WTC11 (cell line): Measurements from ENCODE around the gene AMOT. TPM values are rescaled to one million over a fixed set of nuclear protein-coding genes. Genes with fewer than 3 reads are reported as not detected.
A peak's percentile ranks its signal among the peaks of the same experiment; 100 is the strongest.

Source experiments
- ATAC-seq: fragments of 200-7000 bp; cut with Tn5 transposase; 2 replicates; pipeline ENCODE4 v1.10.0; 2021; ENCODE audit warnings: mild to moderate bottlenecking, moderate library complexity
- Bru-seq: library from RNA; stranded (reverse); fragments of 400-500 nt; gene quantifications from one replicate; lab custom pipeline; 2021; lab: Mats Ljungman, UMichigan
- CTCF ChIA-PET: fragments of 300-600 bp; sonication (Branson Sonifier 250); formaldehyde crosslinking; loops from one replicate; lab custom pipeline; 2021; ENCODE audit warnings: antibody characterized with exemption; lab: Charles Lee
- POLR2A ChIA-PET: fragments of 350-600 bp; sonication (Branson Sonifier 250); formaldehyde crosslinking; loops from one replicate; lab custom pipeline; 2021; ENCODE audit warnings: antibody characterized with exemption; lab: Charles Lee
- DNase-seq: peaks from one replicate; pipeline ENCODE4 v3.0.0; 2021; ENCODE audit warnings: low spot score
- H3K27ac Mint-ChIP-seq: 2 replicates; pipeline ENCODE4 v1.8.0; 2021; ENCODE audit warnings: mixed read lengths
- H3K27me3 Mint-ChIP-seq: 2 replicates; pipeline ENCODE4 v1.8.0; 2021; ENCODE audit warnings: low read depth, mild to moderate bottlenecking, moderate library complexity, mixed read lengths
- H3K36me3 Mint-ChIP-seq: 2 replicates; pipeline ENCODE4 v1.8.0; 2021; ENCODE audit warnings: mixed read lengths
- H3K4me1 Mint-ChIP-seq: 2 replicates; pipeline ENCODE4 v1.8.0; 2022; ENCODE audit warnings: mixed read lengths
- H3K4me3 Mint-ChIP-seq: 2 replicates; pipeline ENCODE4 v1.8.0; 2021; ENCODE audit warnings: mild to moderate bottlenecking, moderate library complexity, mixed read lengths
- H3K9me3 Mint-ChIP-seq: 2 replicates; pipeline ENCODE4 v1.8.0; 2021; ENCODE audit warnings: mixed read lengths
- CREM ChIP-seq: sonication (generic); formaldehyde crosslinking; IDR thresholded peaks from 2 replicates; pipeline ENCODE4 v1.8.1; 2022; ENCODE audit warnings: mild to moderate bottlenecking, missing genetic modification reagents, moderate library complexity
- ELF4 ChIP-seq: sonication (generic); formaldehyde crosslinking; IDR thresholded peaks from 2 replicates; pipeline ENCODE4 v1.8.1; 2022; ENCODE audit warnings: low read depth, mild to moderate bottlenecking, moderate library complexity, missing genetic modification reagents
- GTF2I ChIP-seq: fragments of 250-450 bp; sonication (Bioruptor Pico); conservative IDR thresholded peaks from 2 replicates; pipeline ENCODE4 v1.4.0; 2021; ENCODE audit warnings: mild to moderate bottlenecking
- JUN ChIP-seq: sonication (generic); formaldehyde crosslinking; IDR thresholded peaks from 2 replicates; pipeline ENCODE4 v1.8.0; 2023; ENCODE audit warnings: mild to moderate bottlenecking, missing genetic modification reagents
- NFATC4 ChIP-seq: fragments of 250-450 bp; sonication (Bioruptor Pico); IDR thresholded peaks from 2 replicates; pipeline ENCODE4 v1.9.0; 2021; ENCODE audit warnings: mild to moderate bottlenecking
- RELA ChIP-seq: sonication (generic); formaldehyde crosslinking; IDR thresholded peaks from 2 replicates; pipeline ENCODE4 v1.8.1; 2022; ENCODE audit warnings: missing genetic modification reagents, mild to moderate bottlenecking, borderline replicate concordance
- SMAD3 ChIP-seq: sonication (generic); formaldehyde crosslinking; IDR thresholded peaks from 2 replicates; pipeline ENCODE4 v1.8.0; 2022; ENCODE audit warnings: missing genetic modification reagents, mild to moderate bottlenecking, borderline replicate concordance
- SP1 ChIP-seq: sonication (generic); formaldehyde crosslinking; conservative IDR thresholded peaks from 2 replicates; pipeline ENCODE4 v1.8.1; 2022; ENCODE audit warnings: missing genetic modification reagents
- TEAD1 ChIP-seq: sonication (generic); formaldehyde crosslinking; IDR thresholded peaks from 2 replicates; pipeline ENCODE4 v1.8.0; 2022; ENCODE audit warnings: mild to moderate bottlenecking, missing genetic modification reagents
- ZNF232 ChIP-seq: sonication (generic); formaldehyde crosslinking; IDR thresholded peaks from 2 replicates; pipeline ENCODE4 v1.8.0; 2022; ENCODE audit warnings: mild to moderate bottlenecking, missing genetic modification reagents
- ZNF317 ChIP-seq: sonication (generic); formaldehyde crosslinking; IDR thresholded peaks from 2 replicates; pipeline ENCODE4 v1.8.1; 2023; ENCODE audit warnings: low read depth, mild to moderate bottlenecking, moderate library complexity, missing genetic modification reagents, borderline replicate concordance
- long read RNA-seq, 3 experiments: library from RNA in 1 of 3; library from capped mRNA in 1 of 3; library from polyadenylated mRNA in 1 of 3; unstranded in 2 of 3; stranded (forward) in 1 of 3; transcript quantifications; one replicate each; pipeline ENCODE4 v2.0.0, GENCODE V29; 2021
- total RNA-seq: library from RNA; stranded (reverse); gene quantifications from 3 replicates; pipeline ENCODE4 v1.2.3, GENCODE V29; 2021
- TF ChIP-seq, protein P1 (sequence below): sonication (generic); formaldehyde crosslinking; IDR thresholded peaks from 2 replicates; pipeline ENCODE4 v1.8.1; 2023; ENCODE audit warnings: mild to moderate bottlenecking, missing genetic modification reagents
- TF ChIP-seq, protein P2 (sequence below): fragments of 250-450 bp; sonication (Bioruptor Pico); IDR thresholded peaks from 2 replicates; pipeline ENCODE4 v1.8.0; 2021; ENCODE audit warnings: mild to moderate bottlenecking
- TF ChIP-seq, protein P3 (sequence below): fragments of 250-450 bp; sonication (Bioruptor Pico); IDR thresholded peaks from 2 replicates; pipeline ENCODE4 v1.9.0; 2021; ENCODE audit warnings: moderate library complexity, mild to moderate bottlenecking, inconsistent platforms, borderline replicate concordance
- TF ChIP-seq, protein P4 (sequence below): sonication (generic); formaldehyde crosslinking; IDR thresholded peaks from 2 replicates; pipeline ENCODE4 v1.8.1; 2023; ENCODE audit warnings: mild to moderate bottlenecking, moderate library complexity, missing genetic modification reagents
- TF ChIP-seq, protein P5 (sequence below): sonication (generic); formaldehyde crosslinking; IDR thresholded peaks from 2 replicates; pipeline ENCODE4 v1.8.0; 2023; ENCODE audit warnings: mild to moderate bottlenecking, missing genetic modification reagents
- TF ChIP-seq, protein P6 (sequence below): sonication (generic); formaldehyde crosslinking; IDR thresholded peaks from 2 replicates; pipeline ENCODE4 v1.8.0; 2022; ENCODE audit warnings: mild to moderate bottlenecking, missing genetic modification reagents

Gene AMOT, protein sequence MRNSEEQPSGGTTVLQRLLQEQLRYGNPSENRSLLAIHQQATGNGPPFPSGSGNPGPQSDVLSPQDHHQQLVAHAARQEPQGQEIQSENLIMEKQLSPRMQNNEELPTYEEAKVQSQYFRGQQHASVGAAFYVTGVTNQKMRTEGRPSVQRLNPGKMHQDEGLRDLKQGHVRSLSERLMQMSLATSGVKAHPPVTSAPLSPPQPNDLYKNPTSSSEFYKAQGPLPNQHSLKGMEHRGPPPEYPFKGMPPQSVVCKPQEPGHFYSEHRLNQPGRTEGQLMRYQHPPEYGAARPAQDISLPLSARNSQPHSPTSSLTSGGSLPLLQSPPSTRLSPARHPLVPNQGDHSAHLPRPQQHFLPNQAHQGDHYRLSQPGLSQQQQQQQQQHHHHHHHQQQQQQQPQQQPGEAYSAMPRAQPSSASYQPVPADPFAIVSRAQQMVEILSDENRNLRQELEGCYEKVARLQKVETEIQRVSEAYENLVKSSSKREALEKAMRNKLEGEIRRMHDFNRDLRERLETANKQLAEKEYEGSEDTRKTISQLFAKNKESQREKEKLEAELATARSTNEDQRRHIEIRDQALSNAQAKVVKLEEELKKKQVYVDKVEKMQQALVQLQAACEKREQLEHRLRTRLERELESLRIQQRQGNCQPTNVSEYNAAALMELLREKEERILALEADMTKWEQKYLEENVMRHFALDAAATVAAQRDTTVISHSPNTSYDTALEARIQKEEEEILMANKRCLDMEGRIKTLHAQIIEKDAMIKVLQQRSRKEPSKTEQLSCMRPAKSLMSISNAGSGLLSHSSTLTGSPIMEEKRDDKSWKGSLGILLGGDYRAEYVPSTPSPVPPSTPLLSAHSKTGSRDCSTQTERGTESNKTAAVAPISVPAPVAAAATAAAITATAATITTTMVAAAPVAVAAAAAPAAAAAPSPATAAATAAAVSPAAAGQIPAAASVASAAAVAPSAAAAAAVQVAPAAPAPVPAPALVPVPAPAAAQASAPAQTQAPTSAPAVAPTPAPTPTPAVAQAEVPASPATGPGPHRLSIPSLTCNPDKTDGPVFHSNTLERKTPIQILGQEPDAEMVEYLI
- total RNA-seq (7.2 to 8.1 TPM (median 8.0 TPM) in 3 replicates), Bru-seq, nascent RNA (percentile 39 among the genes with signal in this experiment)
- long read RNA-seq, experiment 1, partial matches to known transcripts, result 3 of 7 reads
- long read RNA-seq, experiment 1, other reads (novel, unspliced or antisense), result 4 of 7 reads
- long read RNA-seq, experiment 2, partial matches to known transcripts, result 1 of 7 reads
- long read RNA-seq, experiment 2, other reads (novel, unspliced or antisense), result 6 of 7 reads
- long read RNA-seq, experiment 3, result 0 reads

DNA sequence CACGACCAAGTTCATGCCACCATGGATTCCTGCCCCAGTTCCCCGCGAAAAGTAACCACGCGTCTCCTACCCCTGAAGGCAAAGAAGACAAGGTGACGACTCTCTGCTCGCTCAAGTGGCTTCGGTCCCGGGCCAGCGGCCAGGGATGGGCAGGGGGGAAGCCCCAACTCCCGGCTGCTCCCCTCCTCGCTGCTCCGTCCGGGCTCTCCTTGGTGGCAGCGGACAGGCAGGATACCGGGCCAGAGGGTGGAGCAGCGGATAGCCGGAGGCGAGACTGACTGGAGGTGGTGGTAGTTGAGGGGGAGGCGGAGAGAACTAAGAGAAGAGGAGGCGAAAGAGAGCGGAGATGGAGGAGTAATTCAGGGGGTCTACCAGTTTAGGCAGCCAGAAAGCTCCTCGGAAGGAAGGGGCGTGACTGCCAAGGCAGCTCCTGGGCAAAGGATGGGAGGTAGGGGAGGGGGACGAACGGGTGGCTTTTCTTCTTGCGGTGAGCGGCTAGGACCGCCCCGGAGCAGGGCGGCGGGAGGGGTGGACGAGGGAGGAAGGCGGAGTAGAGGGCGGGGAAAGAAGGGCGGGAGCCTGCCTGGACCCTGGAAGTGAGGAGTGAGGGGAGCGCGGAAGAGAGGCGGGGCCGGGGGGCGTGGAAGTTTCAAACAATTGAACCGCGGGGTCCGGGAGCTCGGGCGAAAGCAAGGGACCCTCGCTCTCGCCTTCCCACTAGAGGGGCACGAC, at the start of gene AMOT:
AMOT (minus strand) TSS at position 450 of the 732 bp plus-strand sequence. CDS start 17,705 bp downstream, outside the sequence.
- CTCF ChIA-PET, result interaction anchor here (0.6 to 1.1 kb wide), 3 partner anchors 12 to 328 kb away, joined by 3 to 4 read pairs (median 4); no protein-coding TSS in a partner anchor
- ATAC-seq, result peak; percentile 88
- Mint-ChIP-seq H3K27me3 (peaks cover 41% of the 10 kb centered on the region), H3K4me3 (peak within 1 kb of the TSS; percentile 90)
- TF ChIP-seq GTF2I (CRISPR knock-in tag), result no peak
- TF ChIP-seq ZNF232 (CRISPR knock-in tag), result no peak
- TF ChIP-seq, protein P1, sequence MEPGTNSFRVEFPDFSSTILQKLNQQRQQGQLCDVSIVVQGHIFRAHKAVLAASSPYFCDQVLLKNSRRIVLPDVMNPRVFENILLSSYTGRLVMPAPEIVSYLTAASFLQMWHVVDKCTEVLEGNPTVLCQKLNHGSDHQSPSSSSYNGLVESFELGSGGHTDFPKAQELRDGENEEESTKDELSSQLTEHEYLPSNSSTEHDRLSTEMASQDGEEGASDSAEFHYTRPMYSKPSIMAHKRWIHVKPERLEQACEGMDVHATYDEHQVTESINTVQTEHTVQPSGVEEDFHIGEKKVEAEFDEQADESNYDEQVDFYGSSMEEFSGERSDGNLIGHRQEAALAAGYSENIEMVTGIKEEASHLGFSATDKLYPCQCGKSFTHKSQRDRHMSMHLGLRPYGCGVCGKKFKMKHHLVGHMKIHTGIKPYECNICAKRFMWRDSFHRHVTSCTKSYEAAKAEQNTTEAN, result no peak
- TF ChIP-seq SP1, result peak; percentile 48; the same call in 1 of the 2 replicates
- TF ChIP-seq, all 79 proteins: peak for 1
- DNase-seq, result peak; percentile 85
- Mint-ChIP-seq H3K36me3 (peaks cover 3% of the 10 kb centered on the region; the same call in 1 of the 2 replicates), H3K9me3 (no peaks in the 10 kb centered on the region), H3K27ac (peak within 1 kb of the TSS; percentile 87), H3K4me1 (peaks cover 19% of the 10 kb centered on the region)
- POLR2A ChIA-PET, result interaction anchor here (0.7 kb wide), 1 partner anchor 292 kb away, joined by 3 read pairs; no protein-coding TSS in a partner anchor

DNA sequence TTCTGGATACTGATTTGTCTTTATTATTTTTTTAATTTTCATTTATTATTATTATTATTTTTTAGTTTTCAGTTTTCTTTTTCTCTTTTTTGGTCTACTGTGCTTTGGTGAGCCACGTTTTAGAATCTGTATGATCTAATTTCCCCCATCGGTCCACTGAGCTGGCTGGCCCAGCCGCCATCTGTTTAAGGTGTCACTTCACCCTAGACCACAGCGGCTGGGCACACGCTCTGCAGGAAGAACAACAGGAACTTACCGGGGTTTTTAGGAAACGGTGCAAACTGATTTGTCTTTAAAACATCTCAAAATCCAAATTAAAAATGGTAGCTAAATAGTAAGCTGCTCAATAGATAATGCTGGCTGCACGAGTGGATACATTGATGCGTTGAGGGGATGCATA, 48.8 kb upstream of the AMOT start:
- no peaks in the 10 kb centered on the region for H3K9me3 Mint-ChIP-seq
- CTCF ChIA-PET, result no interaction called here

DNA sequence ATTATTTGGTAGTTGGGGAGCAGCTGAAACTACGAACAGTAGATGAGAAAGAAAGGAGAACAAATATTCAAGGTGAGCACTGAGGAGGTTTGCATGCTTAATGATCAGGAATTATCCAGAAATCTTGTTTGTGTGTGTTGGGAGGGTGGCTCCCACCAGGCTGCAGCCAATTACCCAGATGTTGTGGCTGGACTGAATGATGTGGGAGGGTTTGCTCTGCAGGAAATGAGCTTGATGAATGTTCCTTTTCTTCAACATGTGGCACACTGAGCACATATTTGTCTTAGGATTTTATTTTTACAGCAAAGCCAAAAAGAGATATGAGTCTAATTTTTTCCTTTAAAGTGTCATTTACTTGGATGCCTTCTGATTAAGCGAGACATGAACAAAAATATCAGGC, 48.3 kb upstream of the AMOT start:
- Mint-ChIP-seq H3K4me3 (no peak overlapping the region), H3K9me3 (no peaks in the 10 kb centered on the region), H3K27me3 (no peaks in the 10 kb centered on the region), H3K27ac (no peak overlapping the region), H3K36me3 (no peaks in the 10 kb centered on the region), H3K4me1 (0 out of 2 replicates have a peak, but pooled peaks cover 5% of the 10 kb centered on the region)
- CTCF ChIA-PET, result no interaction called here
- ATAC-seq, result no peak
- no peak for DNase-seq
- POLR2A ChIA-PET, result no interaction called here
- TF ChIP-seq, protein P2, sequence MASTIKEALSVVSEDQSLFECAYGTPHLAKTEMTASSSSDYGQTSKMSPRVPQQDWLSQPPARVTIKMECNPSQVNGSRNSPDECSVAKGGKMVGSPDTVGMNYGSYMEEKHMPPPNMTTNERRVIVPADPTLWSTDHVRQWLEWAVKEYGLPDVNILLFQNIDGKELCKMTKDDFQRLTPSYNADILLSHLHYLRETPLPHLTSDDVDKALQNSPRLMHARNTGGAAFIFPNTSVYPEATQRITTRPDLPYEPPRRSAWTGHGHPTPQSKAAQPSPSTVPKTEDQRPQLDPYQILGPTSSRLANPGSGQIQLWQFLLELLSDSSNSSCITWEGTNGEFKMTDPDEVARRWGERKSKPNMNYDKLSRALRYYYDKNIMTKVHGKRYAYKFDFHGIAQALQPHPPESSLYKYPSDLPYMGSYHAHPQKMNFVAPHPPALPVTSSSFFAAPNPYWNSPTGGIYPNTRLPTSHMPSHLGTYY (CRISPR knock-in tag), result no peak
- TF ChIP-seq, protein P3, sequence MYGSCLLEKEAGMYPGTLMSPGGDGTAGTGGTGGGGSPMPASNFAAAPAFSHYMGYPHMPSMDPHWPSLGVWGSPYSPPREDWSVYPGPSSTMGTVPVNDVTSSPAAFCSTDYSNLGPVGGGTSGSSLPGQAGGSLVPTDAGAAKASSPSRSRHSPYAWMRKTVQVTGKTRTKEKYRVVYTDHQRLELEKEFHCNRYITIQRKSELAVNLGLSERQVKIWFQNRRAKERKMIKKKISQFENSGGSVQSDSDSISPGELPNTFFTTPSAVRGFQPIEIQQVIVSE, result no peak
- no peak for TF ChIP-seq RELA
- TF ChIP-seq, protein P4, sequence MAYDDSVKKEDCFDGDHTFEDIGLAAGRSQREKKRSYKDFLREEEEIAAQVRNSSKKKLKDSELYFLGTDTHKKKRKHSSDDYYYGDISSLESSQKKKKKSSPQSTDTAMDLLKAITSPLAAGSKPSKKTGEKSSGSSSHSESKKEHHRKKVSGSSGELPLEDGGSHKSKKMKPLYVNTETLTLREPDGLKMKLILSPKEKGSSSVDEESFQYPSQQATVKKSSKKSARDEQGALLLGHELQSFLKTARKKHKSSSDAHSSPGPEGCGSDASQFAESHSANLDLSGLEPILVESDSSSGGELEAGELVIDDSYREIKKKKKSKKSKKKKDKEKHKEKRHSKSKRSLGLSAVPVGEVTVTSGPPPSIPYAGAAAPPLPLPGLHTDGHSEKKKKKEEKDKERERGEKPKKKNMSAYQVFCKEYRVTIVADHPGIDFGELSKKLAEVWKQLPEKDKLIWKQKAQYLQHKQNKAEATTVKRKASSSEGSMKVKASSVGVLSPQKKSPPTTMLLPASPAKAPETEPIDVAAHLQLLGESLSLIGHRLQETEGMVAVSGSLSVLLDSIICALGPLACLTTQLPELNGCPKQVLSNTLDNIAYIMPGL (CRISPR knock-in tag), result no peak
- no peak for TF ChIP-seq ZNF317 (CRISPR knock-in tag)
- TF ChIP-seq CREM, result no peak
- TF ChIP-seq, protein P5, sequence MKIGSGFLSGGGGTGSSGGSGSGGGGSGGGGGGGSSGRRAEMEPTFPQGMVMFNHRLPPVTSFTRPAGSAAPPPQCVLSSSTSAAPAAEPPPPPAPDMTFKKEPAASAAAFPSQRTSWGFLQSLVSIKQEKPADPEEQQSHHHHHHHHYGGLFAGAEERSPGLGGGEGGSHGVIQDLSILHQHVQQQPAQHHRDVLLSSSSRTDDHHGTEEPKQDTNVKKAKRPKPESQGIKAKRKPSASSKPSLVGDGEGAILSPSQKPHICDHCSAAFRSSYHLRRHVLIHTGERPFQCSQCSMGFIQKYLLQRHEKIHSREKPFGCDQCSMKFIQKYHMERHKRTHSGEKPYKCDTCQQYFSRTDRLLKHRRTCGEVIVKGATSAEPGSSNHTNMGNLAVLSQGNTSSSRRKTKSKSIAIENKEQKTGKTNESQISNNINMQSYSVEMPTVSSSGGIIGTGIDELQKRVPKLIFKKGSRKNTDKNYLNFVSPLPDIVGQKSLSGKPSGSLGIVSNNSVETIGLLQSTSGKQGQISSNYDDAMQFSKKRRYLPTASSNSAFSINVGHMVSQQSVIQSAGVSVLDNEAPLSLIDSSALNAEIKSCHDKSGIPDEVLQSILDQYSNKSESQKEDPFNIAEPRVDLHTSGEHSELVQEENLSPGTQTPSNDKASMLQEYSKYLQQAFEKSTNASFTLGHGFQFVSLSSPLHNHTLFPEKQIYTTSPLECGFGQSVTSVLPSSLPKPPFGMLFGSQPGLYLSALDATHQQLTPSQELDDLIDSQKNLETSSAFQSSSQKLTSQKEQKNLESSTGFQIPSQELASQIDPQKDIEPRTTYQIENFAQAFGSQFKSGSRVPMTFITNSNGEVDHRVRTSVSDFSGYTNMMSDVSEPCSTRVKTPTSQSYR, result no peak
- no peak for TF ChIP-seq ELF4
- no peak for TF ChIP-seq NFATC4 (CRISPR knock-in tag)
- no peak for TF ChIP-seq SMAD3 (CRISPR knock-in tag)

More for the DNA sequence above, 48.8 kb upstream of the AMOT start:
- POLR2A ChIA-PET, result no interaction called here
- Mint-ChIP-seq H3K36me3 (no peaks in the 10 kb centered on the region), H3K27me3 (no peaks in the 10 kb centered on the region), H3K4me1 (0 out of 2 replicates have a peak, but pooled peaks cover 5% of the 10 kb centered on the region), H3K27ac (no peak overlapping the region)
- no peak for ATAC-seq
- TF ChIP-seq TEAD1 (CRISPR knock-in tag), result no peak
- TF ChIP-seq CREM, result no peak
- TF ChIP-seq, protein P6, sequence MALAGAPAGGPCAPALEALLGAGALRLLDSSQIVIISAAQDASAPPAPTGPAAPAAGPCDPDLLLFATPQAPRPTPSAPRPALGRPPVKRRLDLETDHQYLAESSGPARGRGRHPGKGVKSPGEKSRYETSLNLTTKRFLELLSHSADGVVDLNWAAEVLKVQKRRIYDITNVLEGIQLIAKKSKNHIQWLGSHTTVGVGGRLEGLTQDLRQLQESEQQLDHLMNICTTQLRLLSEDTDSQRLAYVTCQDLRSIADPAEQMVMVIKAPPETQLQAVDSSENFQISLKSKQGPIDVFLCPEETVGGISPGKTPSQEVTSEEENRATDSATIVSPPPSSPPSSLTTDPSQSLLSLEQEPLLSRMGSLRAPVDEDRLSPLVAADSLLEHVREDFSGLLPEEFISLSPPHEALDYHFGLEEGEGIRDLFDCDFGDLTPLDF (CRISPR knock-in tag), result no peak
- TF ChIP-seq JUN (CRISPR knock-in tag), result no peak
- TF ChIP-seq, all 79 proteins: peak for 0
- DNase-seq, result no peak
- H3K4me3 Mint-ChIP-seq, result no peak overlapping the region
